SU-DHL-6 (cell line): ENCODE measurements around the gene WNT3A.

Experiments
- EZH2phosphoT487 ChIP-seq: fragments of 200-600 bp; sonication (generic), shearing (Covaris generic); conservative IDR thresholded peaks from 2 replicates; pipeline ENCODE4 v1.6.1; 2018; ENCODE audit warnings: mild to moderate bottlenecking, antibody characterized with exemption, low read length, moderate library complexity, mixed read lengths
- TF ChIP-seq, protein P1 (sequence below): fragments of 200-600 bp; sonication (generic); IDR thresholded peaks from one replicate; pipeline ENCODE4 v1.5.1; 2017; ENCODE audit warnings: antibody characterized with exemption, mild to moderate bottlenecking, low read length, moderate library complexity; ENCODE audit not compliant: insufficient read depth, poor library complexity, severe bottlenecking

DNA sequence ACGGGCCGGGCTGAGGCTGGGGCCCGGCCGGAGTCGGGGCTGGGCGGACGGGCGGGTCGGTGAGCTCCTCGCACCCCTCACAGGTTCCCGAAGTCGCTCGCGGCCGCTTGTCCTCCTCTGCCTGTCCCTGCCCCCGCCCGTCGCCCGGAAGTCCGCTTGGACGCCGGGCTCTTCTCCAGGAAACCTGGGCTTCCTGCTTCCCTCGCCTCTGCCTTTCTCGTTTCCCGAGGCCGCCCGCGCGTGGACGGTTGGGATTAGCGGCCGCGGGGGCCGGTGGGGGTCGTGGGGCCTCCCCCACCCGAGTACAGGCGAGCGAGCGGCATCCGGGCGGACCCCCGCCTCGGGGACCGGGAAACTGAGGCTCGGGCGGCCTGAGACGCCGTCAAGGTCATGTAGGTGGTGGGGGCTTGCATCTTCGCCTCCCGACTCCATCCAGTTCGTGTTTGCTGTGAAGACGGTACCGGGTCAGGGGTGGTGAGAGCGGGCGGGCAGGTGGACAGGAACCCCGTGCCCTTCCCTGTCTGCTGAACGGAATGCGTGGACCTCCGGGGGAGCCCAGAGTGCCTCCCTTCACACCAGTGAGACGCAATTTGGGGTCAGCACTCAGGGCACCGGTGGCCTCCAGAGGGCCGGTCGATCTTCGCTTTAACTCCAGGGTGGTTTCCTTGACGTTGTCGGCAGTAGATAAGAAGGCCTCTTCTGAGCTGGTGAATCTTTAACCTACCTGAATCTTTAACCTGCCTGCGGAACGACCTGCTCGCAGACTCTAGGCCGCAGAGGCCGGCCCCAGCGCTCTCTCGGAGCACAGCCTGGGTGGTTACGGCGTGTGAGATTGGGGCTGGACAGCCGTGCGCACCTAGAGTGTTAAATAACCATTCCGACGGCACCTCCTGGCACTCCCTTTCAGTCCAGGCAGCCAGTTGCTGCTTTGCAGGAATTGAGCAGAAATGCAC lies 76.4 kb downstream of the WNT3A start:
- TF ChIP-seq, protein P1, sequence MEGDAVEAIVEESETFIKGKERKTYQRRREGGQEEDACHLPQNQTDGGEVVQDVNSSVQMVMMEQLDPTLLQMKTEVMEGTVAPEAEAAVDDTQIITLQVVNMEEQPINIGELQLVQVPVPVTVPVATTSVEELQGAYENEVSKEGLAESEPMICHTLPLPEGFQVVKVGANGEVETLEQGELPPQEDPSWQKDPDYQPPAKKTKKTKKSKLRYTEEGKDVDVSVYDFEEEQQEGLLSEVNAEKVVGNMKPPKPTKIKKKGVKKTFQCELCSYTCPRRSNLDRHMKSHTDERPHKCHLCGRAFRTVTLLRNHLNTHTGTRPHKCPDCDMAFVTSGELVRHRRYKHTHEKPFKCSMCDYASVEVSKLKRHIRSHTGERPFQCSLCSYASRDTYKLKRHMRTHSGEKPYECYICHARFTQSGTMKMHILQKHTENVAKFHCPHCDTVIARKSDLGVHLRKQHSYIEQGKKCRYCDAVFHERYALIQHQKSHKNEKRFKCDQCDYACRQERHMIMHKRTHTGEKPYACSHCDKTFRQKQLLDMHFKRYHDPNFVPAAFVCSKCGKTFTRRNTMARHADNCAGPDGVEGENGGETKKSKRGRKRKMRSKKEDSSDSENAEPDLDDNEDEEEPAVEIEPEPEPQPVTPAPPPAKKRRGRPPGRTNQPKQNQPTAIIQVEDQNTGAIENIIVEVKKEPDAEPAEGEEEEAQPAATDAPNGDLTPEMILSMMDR, result no peak
- TF ChIP-seq EZH2phosphoT487, result no peak
